SK-N-MC (cell line): ENCODE data around the gene COL3A1.

ENCODE experiments used
- EZH2 ChIP-seq: fragments of 200-600 bp; sonication (generic); IDR thresholded peaks from one replicate; pipeline ENCODE4 v1.6.1; 2017; ENCODE audit warnings: antibody characterized with exemption
- POLR2AphosphoS5 ChIP-seq: IDR thresholded peaks from 2 replicates; pipeline ENCODE4 v1.6.1; 2012; ENCODE audit warnings: mild to moderate bottlenecking, low read depth, low read length, borderline replicate concordance

GRCh38 chr2:189056200-189057106 is 82.3 kb downstream of the COL3A1 start:
- no peak for TF ChIP-seq EZH2
- no peak for TF ChIP-seq POLR2AphosphoS5
